Activated T-cell treated with anti-CD3 and anti-CD28 coated beads, Interleukin-2, amount 50 U/mL, for 48 hours (primary cell): ENCODE results near the gene CYP2E1.
"Not testable (repeated sequence)": the region's sequence is repeated elsewhere in the genome, so short reads cannot be mapped to it uniquely, and the experiment has no call there.

Experiments used
- DNase-seq, 2 experiments: peaks; one replicate each; pipeline ENCODE4 v3.0.0-alpha.2; 2020

The CYP2E1 gene

GRCh38 chr10:133577037-133577436, 49.9 kb downstream of the CYP2E1 start:
- not testable (repeated sequence) for DNase-seq
